HepG2 (cell line): Measurements from ENCODE around the gene CALML5. TPM values are rescaled to one million over a fixed set of nuclear protein-coding genes. Genes with fewer than 3 reads are reported as not detected.

Source experiments
- CBFB ChIP-seq: sonication (generic); formaldehyde crosslinking; IDR thresholded peaks from 2 replicates; pipeline ENCODE4 v1.4.0; 2020; ENCODE audit warnings: missing genetic modification reagents
- CREM ChIP-seq, 2 experiments: sonication (generic) in 1 of 2; formaldehyde crosslinking in 1 of 2; IDR thresholded peaks; 2 replicates each; pipeline versions ENCODE4 v1.4.0 to v1.6.1; 2016 to 2020; ENCODE audit warnings: antibody characterized with exemption in 1 of 2, mild to moderate bottlenecking in 1 of 2, missing genetic modification reagents in 1 of 2
- FOXP1 ChIP-seq, 2 experiments: fragments of 450-650 bp in 1 of 2; IDR thresholded peaks; 2 replicates each; pipeline ENCODE4 v1.6.1; 2017 to 2018; ENCODE audit warnings: antibody characterized with exemption in 1 of 2
- GLI4 ChIP-seq: sonication (generic); formaldehyde crosslinking; IDR thresholded peaks from 2 replicates; pipeline ENCODE4 v1.5.1; 2020; ENCODE audit warnings: missing genetic modification reagents, mild to moderate bottlenecking, moderate library complexity, borderline replicate concordance
- GTF3A ChIP-seq: sonication (generic); formaldehyde crosslinking; conservative IDR thresholded peaks from 2 replicates; pipeline ENCODE4 v1.4.0; 2020; ENCODE audit warnings: mild to moderate bottlenecking, missing genetic modification reagents
- HNF4G ChIP-seq, 2 experiments: sonication (generic) in 1 of 2; formaldehyde crosslinking in 1 of 2; IDR thresholded peaks; 2 replicates each; pipeline versions ENCODE4 v1.4.0 to v1.6.1; 2011 to 2020; ENCODE audit warnings: borderline replicate concordance in 2 of 2, low read depth in 2 of 2, mild to moderate bottlenecking in 2 of 2, low read length in 1 of 2, missing genetic modification reagents in 1 of 2, moderate library complexity in 1 of 2
- JARID2 ChIP-seq: sonication (generic); formaldehyde crosslinking; IDR thresholded peaks from 2 replicates; pipeline ENCODE4 v1.8.1; 2023; ENCODE audit warnings: missing genetic modification reagents, inconsistent platforms; ENCODE audit not compliant: insufficient replicate concordance
- KDM3A ChIP-seq: IDR thresholded peaks from 2 replicates; pipeline ENCODE4 v1.6.1; 2018; ENCODE audit warnings: low read depth, missing compliant biosample characterization
- KLF6 ChIP-seq: IDR thresholded peaks from 2 replicates; pipeline ENCODE4 v1.8.0; 2016; ENCODE audit warnings: missing biosample characterization, missing genetic modification reagents
- MTERF4 ChIP-seq: sonication (generic); formaldehyde crosslinking; IDR thresholded peaks from 2 replicates; pipeline ENCODE4 v1.8.0; 2023; ENCODE audit warnings: mild to moderate bottlenecking, missing genetic modification reagents
- MYC ChIP-seq: sonication (generic); formaldehyde crosslinking; IDR thresholded peaks from 2 replicates; pipeline ENCODE4 v1.9.0; 2021; ENCODE audit warnings: missing genetic modification reagents, borderline replicate concordance
- PRDM15 ChIP-seq: sonication (generic); formaldehyde crosslinking; IDR thresholded peaks from 2 replicates; pipeline ENCODE4 v1.4.0; 2020; ENCODE audit warnings: missing genetic modification reagents
- PRPF4 ChIP-seq: fragments of 200-400 bp; formaldehyde crosslinking; IDR thresholded peaks from 2 replicates; pipeline ENCODE4 v1.6.1; 2016; ENCODE audit warnings: low read length, low read depth; ENCODE audit not compliant: poor library complexity, severe bottlenecking
- RNF2 ChIP-seq: fragments of 450-650 bp; conservative IDR thresholded peaks from 2 replicates; pipeline ENCODE4 v1.6.1; 2016; ENCODE audit warnings: low read depth
- SRF ChIP-seq: IDR thresholded peaks from 2 replicates; pipeline ENCODE4 v1.6.1; 2011; ENCODE audit warnings: mild to moderate bottlenecking, low read depth, low read length, moderate library complexity
- STAT6 ChIP-seq: sonication (generic); formaldehyde crosslinking; IDR thresholded peaks from 2 replicates; pipeline ENCODE4 v1.4.0; 2020; ENCODE audit warnings: missing genetic modification reagents, mild to moderate bottlenecking, borderline replicate concordance
- ZNF460 ChIP-seq: sonication (generic); formaldehyde crosslinking; IDR thresholded peaks from 2 replicates; pipeline ENCODE4 v1.5.1; 2020; ENCODE audit warnings: missing genetic modification reagents, mild to moderate bottlenecking, borderline replicate concordance
- ZNF879 ChIP-seq: sonication (generic); formaldehyde crosslinking; IDR thresholded peaks from 2 replicates; pipeline ENCODE4 v1.8.1; 2023; ENCODE audit warnings: missing genetic modification reagents
- polyA plus RNA-seq, 8 experiments: library from polyadenylated mRNA; depleted of rRNA in 3 of 8; stranded (reverse) in 7 of 8; unstranded in 1 of 8; fragments of >200 nt; fragmentation: Illumina TruSeq in 4 of 8; extraction: Trizol in 4 of 8; gene quantifications; 2 replicates each; pipeline versions ENCODE4 v1.2.1 to v1.2.3, GENCODE V29; 2011 to 2016; ENCODE audit warnings: low read depth in 4 of 8, missing spikeins in 1 of 8, mixed read lengths in 1 of 8; ENCODE audit not compliant: insufficient read depth in 1 of 8
- total RNA-seq, 5 experiments: library from RNA; depleted of rRNA; stranded (reverse); fragments of >200 nt; fragmentation: Illumina TruSeq; extraction: Trizol; gene quantifications; 2 replicates each; pipeline ENCODE4 v1.2.3, GENCODE V29; 2016; ENCODE audit warnings: low read depth in 1 of 5

The CALML5 gene
- total and polyA plus RNA-seq, 2 of the 13 experiments (the other 11 are each of a cell fraction or from before 2014, with no cell fraction given): not detected

GRCh38 chr10:5466451-5467206 is 32.7 kb downstream of the CALML5 start (continued):
- no peak for TF ChIP-seq PRDM15 (CRISPR knock-in tag)
- no peak for TF ChIP-seq ZNF460 (CRISPR knock-in tag)
- TF ChIP-seq KDM3A (CRISPR knock-in tag): no peak
- 0 out of 2 replicates have a peak, but pooled peaks have one; percentile 72 for TF ChIP-seq ZNF879 (CRISPR knock-in tag)
- no peak for TF ChIP-seq HNF4G (IDR thresholded peaks at IDR 0.05; ENCODE audit: borderline replicate concordance, low read depth, low read length)
- TF ChIP-seq HNF4G (CRISPR knock-in tag; IDR thresholded peaks at IDR 0.05; ENCODE audit: borderline replicate concordance, low read depth): no peak
- TF ChIP-seq MYC (CRISPR knock-in tag): 0 out of 2 replicates have a peak, but pooled peaks have one; percentile 35
- TF ChIP-seq STAT6 (CRISPR knock-in tag): no peak
- no peak for TF ChIP-seq GLI4
- TF ChIP-seq CREM (IDR thresholded peaks at IDR 0.05): no peak
- TF ChIP-seq CREM (CRISPR knock-in tag; IDR thresholded peaks at IDR 0.05): no peak
- no peak for TF ChIP-seq FOXP1 (IDR thresholded peaks at IDR 0.05)
- no peak for TF ChIP-seq FOXP1 (CRISPR knock-in tag; IDR thresholded peaks at IDR 0.05)
- TF ChIP-seq PRPF4: no peak
- TF ChIP-seq KLF6 (CRISPR knock-in tag): 0 out of 2 replicates have a peak, but pooled peaks have one; percentile 19
- no peak for TF ChIP-seq MTERF4 (CRISPR knock-in tag)
- TF ChIP-seq JARID2 (CRISPR knock-in tag): no peak
- TF ChIP-seq SRF: no peak
- no peak for TF ChIP-seq GTF3A (CRISPR knock-in tag)
- TF ChIP-seq CBFB (CRISPR knock-in tag): no peak
- no peak for TF ChIP-seq RNF2
